Measurements from ENCODE around the gene PVR.
"Not testable (repeated sequence)": the region's sequence is repeated elsewhere in the genome, so short reads cannot be mapped to it uniquely, and the experiment has no call there.

PVR gene

DNA sequence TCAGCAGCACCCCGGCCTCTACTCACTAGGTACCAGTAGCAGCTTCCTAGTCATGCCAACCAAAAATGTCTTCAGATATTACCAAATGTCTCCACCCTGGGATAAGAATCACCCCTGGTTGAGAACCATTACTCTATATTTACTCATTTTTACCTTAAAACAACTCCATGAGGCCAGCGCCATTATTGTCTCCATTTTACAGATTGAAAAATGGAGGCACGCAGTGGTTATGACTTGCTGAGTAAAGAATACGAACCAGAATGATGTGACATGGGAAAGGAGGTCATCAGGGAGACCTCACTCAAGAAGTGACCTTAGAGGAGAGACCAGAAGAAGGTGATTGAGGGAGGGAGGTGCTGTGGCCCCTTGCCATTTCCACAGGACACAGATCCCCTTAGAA lies 29.8 kb downstream of the PVR start:
- no peak for DNase-seq (ENCODE audit: low spot score)

DNA sequence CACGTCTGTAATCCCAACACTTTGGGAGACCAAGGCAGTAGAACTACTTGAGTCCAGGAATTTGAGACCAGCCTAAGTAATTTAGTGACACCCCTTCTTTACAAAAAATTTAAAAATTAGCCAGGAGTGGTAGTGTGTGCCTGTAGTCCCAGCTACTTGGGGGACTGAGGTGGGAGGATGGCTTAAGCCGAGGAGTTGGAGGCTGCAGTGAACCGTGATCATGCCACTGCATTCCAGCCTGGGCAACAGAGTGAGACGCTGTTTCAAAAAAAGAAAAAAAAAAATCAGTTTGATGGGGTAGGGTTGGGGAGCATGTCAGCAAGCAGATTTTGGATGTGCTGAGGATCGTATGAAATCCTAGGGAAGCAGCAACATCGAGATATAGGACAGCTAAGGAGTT lies 31.8 kb downstream of the PVR start:
- no peak for DNase-seq (ENCODE audit: low spot score)

DNA sequence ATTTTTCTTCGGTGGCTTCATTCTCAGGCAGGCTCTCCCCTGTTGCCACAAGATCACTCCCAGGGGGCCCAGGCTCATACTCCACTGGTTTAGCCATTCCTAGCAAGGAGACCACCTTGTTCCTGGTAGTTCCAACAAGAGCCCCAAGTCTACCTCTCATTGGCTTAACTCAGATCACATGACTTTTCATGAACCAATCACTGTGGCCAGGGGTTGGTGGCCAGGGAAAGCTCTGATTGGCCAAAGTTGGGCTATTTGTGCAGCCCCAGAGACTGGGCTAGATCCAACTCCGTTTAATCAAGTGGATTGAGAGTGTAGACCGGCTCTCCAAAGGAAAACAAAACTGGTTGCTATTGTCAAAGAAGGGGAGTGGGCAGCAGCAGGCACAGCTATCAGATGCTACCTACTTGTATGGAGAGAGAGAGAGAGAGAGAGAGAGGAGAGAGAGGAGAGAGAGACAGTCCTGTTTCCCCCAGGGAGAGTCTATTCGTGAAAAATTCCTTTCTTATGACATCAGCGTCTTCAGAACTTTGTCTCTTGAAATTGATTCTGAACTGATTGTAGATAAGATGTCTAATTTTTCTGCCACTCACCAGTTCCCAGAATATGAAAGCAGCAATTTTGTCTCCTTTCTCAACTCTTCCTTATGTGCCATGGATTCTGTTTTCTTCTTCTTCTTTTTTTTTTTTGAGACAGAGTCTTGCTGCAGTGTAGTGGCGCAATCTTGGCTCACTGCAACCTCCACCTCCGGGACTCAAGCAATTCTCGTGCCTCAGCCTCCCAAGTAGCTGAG lies 33.5 kb downstream of the PVR start:
- peak; percentile 52 for DNase-seq (ENCODE audit: low spot score)

DNA sequence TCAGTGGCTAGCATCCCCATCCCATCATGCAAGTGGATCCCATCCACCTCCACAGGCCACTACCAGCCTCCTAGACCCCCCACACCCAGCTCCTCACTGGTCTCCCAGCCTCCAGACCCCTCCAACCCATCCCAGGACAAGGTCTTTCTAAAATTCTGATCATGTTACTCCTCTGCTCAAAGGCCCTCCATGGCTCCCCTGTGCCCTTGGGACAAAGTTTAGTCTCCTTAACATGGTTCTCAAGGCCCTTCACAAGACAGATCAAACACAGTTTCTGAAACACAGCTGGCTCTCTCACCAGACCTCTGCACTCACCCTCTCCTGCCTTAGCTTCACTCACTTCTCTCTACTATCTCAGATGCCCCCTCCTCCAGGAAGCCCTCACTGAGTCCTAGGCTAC lies 36.8 kb downstream of the PVR start:
- DNase-seq (ENCODE audit: low spot score), result no peak

DNA sequence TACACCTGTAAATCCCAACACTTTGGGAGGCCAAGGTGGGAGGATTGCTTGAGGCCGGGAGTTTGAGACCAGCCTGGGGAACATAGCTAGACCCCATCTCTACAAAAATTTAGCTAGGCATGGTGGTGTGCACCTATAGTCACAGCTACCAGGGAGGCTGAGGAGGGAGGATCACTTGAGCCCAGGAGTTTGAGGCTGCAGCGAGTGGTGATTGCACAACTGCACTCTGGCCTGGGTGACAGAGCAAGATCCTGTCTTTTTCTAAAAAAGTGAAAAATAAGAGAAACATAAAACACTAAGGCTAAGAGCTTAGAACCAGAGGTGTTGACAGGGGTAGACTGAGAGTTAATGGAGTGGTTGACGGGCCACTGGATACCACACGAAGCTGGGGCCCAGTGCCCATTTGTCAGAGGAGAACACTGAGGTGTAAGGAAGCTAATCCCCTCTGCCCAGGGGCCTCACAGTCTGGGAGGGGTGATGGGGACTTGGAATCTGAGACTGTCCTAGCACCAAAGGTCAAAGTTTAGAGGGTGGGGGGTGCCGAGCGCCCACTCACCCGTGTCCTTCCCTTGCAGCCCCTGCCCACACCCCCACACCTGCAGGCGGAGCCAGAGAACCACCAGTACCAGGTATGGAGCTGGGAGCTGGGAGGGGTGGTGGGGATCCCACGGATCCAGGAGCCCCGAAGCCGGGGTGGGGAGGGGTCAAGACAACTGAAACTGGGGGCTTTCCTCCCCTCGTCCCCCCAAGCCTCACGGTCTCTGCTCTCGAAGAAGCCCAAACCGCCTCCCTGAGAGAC lies 38.5 kb downstream of the PVR start:
- no peak for DNase-seq (ENCODE audit: low spot score)

DNA sequence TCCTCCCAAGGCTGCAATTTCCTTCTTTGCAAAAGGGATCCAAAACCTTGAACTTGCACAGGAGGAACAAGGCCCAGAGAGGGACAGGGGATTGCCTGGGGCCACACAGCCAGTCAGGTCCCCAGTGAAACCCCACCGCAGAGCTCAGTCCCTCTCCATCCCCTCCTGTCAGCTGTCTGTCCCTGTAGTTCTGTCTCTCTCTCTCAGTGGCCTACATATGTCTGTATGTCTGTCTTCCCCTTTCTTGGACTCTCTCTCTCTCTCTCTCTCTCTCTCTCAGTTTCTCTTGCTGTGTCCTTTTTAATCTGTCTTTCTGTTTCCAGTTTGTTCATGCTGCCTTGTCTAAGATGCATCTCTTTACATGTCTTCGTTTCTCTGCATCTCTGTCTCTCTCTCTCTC lies 39.1 kb downstream of the PVR start:
- DNase-seq (ENCODE audit: low spot score), result no peak

DNA sequence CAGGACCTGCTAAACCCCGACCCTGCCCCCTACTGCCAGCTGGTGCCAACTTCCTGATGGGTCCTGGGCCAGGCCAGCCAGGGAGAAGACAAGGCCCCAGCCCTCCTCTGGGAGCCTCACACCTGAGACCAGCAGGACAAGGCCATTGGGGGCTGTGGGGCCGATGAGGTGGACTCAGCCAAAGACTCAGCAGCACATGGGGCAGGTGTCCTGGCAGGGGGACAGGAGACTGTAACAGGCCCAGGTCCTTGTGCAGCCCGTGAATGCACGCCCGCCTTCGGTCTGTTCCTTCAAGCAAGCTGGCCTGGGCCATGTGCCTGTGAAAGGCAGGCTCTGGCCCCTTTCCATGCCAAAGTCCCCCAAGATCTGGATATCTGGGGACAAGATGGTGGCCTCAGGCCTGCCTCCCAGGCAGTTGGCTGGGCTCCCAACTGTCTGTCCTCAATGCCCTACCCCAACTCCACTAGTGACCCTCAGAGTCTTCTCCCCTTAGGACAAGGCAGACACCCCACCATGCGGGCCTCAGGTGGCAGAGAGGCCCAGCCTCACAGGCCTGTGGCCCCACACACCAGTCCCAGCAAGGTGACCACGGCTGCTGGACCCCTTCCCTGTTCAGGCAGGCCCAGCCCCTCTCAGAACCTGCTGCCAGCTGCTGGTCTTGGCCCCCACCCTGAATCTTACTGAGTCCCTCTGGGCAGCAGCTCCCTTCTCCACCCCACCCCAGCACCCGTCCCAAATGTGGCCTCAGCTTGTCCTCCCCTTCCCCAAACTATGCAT lies 39.9 kb downstream of the PVR start:
- DNase-seq (ENCODE audit: low spot score), result no peak

GRCh38 chr19:44684396-44684795 lies 40.7 kb downstream of the PVR start:
- not testable (repeated sequence) for DNase-seq (ENCODE audit: low spot score)

DNA sequence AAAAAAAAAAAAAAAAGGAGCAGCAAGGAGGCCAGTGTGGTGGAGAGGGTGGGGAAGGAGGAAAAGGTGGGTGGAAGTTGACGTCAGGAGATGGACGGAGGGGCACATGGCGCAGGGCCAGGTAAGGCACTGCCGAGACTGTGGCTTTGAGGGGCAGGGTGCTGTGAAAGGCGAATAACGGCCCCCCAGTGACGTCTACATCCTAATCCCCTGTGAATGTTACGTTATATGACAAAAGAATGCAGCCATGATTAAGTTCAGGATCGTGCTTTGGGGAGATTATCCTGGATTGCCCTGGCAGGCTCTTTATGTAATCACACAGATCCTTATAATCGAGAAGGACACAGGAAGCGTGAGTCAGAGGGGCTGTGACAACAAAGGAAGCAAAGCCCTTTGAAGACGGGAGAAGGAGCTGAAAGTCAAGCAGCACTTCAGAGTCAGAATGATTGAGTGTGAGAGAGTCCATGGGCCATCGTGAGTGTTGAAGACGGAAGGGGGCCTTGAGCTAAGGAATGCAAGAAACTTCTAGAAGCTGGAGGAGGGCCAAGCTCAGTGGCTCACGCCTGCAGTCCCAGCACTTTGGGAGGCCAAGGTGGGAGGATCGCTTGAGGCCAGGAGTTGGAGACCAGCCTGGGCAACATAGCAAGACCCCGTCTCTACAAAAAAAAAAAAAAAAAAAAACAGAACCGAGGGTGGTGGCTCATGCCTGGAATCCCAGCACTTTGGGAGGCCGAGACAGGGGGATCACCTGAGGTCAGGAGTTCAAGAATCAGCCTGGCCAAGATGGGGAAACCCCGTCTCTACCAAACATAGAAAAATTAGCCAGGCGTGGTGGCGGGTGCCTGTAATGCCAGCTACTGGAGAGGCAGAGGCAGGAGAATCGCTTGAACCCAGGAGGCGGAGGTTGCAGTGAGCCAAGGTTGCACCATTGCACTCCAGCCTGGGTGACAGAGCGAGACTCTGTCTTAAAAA lies 41.5 kb downstream of the PVR start:
- DNase-seq (ENCODE audit: low spot score), result peak; percentile 68

GRCh38 chr19:44685877-44686276 lies 42.2 kb downstream of the PVR start:
- DNase-seq (ENCODE audit: low spot score), result no peak

DNA sequence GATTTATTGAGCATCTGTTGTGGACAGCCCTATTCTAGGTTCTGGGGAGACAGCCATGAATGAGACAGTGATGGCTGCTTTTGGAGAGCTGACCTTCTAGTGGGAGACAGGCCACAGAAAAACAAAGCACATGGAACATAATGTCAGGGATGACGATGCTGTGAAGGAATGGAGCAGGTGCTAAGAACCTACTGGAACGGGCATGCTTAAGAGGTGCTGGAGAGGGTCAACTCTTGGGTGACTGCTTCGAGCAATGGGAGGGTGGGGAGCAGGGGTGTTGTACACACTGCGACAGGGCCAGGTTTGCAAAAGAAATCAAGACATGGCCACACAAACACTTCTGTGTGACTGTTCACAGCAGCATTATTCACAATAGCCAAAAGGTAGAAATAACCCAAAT lies 43.2 kb downstream of the PVR start:
- DNase-seq (ENCODE audit: low spot score), result no peak

GRCh38 chr19:44687888-44688287 lies 44.2 kb downstream of the PVR start:
- DNase-seq (ENCODE audit: low spot score), result no peak

GRCh38 chr19:44689290-44690130 lies 45.8 kb downstream of the PVR start:
- DNase-seq (ENCODE audit: low spot score), result peak; percentile 69

GRCh38 chr19:44690131-44690440 lies 46.4 kb downstream of the PVR start:
- DNase-seq (ENCODE audit: low spot score), result no peak

DNA sequence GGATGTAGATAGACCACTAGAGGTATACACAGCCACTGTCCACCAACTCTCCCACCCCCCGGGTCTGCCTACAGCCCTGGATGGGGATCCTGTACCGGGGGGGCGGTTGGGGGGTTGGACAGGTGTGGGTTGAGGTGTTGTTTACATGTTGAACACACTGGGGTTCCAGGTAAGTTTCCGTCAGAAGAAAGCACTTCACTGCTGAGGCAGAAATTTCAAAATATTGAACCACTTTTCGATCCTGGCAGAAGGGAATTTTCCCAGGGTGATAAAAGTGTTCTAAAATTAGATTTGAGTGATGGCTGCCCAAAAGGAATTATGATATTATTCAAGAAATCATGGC lies 48.6 kb downstream of the PVR start:
- no peak for DNase-seq (ENCODE audit: low spot score)

GRCh38 chr19:44694184-44694579 lies 50.5 kb downstream of the PVR start:
- no peak for DNase-seq (ENCODE audit: low spot score)

GRCh38 chr19:44696939-44697669 lies 53.4 kb downstream of the PVR start:
- DNase-seq (ENCODE audit: low spot score), result no peak

- no peak for DNase-seq (ENCODE audit: low spot score)
Measured at GRCh38 chr19:44697670-44698034, 53.9 kb downstream of the PVR start.

DNA sequence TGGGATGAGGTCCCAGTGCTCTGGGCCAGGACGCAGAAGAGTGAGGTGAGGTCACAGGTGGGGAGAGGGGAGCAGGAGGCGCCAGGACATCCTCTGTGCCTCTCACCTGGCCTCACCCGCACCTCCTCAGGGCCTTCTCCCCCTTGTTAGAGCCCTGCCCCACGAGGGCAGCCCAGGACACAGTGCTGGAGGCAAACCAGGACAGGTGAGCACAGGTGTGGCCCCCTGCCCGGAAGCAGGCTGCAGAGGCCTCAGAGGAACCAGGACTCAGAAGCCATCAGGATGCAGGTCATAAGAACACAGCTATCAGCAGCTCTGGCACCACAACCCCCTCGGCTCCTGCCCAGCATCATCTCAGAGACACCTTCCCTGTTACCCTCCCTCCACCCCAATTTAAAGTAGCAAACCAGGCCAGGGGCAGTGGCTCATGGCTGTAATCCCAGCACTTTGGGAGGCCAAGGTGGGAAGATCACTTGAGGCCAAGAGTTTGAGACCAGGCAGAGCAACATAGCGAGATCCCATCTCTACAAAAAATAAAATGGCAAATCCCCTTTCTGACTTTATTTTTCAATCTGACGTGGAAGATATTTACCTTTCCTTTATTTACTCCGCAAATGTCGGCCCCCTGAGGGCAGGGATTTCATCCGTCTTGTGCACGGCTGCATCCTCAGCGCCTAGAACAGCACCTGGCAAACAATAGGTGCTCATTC lies 54.9 kb downstream of the PVR start, which contains the start of gene CEACAM16:
CEACAM16 (plus strand) TSS at position 660 of the 710 bp plus-strand sequence. CDS start 2,306 bp downstream, outside the sequence.
- no peak for DNase-seq (ENCODE audit: low spot score)

Data from AG08396 (cell line).